ENCODE measurements around the gene CEACAM1. TPM values are rescaled to one million over a fixed set of nuclear protein-coding genes. Genes with fewer than 3 reads are reported as not detected.
"Not testable (repeated sequence)": the region's sequence is repeated elsewhere in the genome, so short reads cannot be mapped to it uniquely, and the experiment has no call there.

The CEACAM1 gene
- total RNA-seq, 1 experiment from 2014 or later: 2.0 TPM

DNA sequence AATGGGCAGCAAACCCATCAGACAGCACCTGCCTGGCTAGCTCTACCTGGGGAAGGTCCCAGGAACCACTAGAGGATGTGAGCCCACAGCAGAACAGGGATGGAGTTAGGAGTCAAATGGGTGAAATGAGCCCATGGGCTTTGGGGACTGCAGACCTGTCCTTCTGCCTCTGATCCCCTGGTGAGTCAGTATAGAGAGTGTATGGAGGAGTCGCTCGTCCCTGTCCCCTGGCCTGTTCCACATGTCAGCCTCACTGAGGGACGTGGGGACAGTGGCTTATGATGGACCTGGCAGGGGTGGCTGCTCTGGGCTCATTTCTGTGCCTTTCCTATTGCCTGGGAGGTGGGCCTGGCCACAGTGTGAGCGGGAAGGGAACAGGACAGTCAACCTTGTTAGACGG lies 4.0 kb downstream of the CEACAM1 start:
- H3K4me1 Mint-ChIP-seq: peaks cover 22% of the 10 kb centered on the region
- TF ChIP-seq NR1H2 (CRISPR knock-in tag; IDR thresholded peaks at IDR 0.05) (no peak), ZNF396 (CRISPR knock-in tag; IDR thresholded peaks at IDR 0.05; ENCODE audit: borderline replicate concordance) (no peak), ZNF317 (CRISPR knock-in tag; IDR thresholded peaks at IDR 0.05; ENCODE audit: borderline replicate concordance, low read depth) (no peak), ETV6 (CRISPR knock-in tag; IDR thresholded peaks at IDR 0.05) (no peak)
- TF ChIP-seq, protein P1, sequence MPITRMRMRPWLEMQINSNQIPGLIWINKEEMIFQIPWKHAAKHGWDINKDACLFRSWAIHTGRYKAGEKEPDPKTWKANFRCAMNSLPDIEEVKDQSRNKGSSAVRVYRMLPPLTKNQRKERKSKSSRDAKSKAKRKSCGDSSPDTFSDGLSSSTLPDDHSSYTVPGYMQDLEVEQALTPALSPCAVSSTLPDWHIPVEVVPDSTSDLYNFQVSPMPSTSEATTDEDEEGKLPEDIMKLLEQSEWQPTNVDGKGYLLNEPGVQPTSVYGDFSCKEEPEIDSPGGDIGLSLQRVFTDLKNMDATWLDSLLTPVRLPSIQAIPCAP (CRISPR knock-in tag; IDR thresholded peaks at IDR 0.05): no peak
- DNase-seq (ENCODE audit: low spot score): no peak
- no peaks in the 10 kb centered on the region for H3K9me3 Mint-ChIP-seq
- ChIA-PET POLR2A (no interaction called here), CTCF (interaction anchor here (0.5 to 1.9 kb wide), 3 partner anchors 13 to 104 kb away, joined by 3 to 7 read pairs (median 3); no protein-coding TSS in a partner anchor)
- no peaks in the 10 kb centered on the region for H3K36me3 Mint-ChIP-seq
- H3K4me3 Mint-ChIP-seq: no peak overlapping the region
- H3K27me3 Mint-ChIP-seq (ENCODE audit: low read depth): no peaks in the 10 kb centered on the region; the same call in 1 of the 2 replicates
- H3K27ac Mint-ChIP-seq: no peak overlapping the region
- ATAC-seq: no peak

DNA sequence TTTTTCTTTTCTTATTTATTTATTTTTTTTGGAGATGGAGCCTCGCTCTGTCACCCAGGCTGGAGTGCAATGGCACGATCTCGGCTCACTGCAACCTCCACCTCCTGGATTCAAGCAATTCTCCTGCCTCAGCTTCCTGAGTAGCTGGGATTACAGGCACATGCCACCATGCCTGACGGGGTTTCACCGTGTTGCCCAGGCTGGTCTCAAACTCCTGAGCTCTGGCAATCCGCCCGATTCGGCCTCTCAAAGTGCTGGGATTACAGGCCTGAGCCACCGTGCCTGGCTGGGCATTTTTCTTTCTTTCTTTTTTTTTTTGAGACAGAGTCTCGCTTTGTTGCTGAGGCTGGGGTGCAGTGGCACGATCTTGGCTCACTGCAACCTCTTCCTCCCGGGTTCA lies 6.0 kb downstream of the CEACAM1 start:
- H3K4me1 Mint-ChIP-seq; POLR2A ChIA-PET; H3K27me3 Mint-ChIP-seq (ENCODE audit: low read depth); H3K4me3 Mint-ChIP-seq; H3K36me3 Mint-ChIP-seq; DNase-seq (ENCODE audit: low spot score); ATAC-seq; H3K9me3 Mint-ChIP-seq; H3K27ac Mint-ChIP-seq: not testable (repeated sequence)
- CTCF ChIA-PET: interaction anchor here (1.5 to 1.9 kb wide), 2 partner anchors 72 to 82 kb away, joined by 5 to 7 read pairs; no protein-coding TSS in a partner anchor

DNA sequence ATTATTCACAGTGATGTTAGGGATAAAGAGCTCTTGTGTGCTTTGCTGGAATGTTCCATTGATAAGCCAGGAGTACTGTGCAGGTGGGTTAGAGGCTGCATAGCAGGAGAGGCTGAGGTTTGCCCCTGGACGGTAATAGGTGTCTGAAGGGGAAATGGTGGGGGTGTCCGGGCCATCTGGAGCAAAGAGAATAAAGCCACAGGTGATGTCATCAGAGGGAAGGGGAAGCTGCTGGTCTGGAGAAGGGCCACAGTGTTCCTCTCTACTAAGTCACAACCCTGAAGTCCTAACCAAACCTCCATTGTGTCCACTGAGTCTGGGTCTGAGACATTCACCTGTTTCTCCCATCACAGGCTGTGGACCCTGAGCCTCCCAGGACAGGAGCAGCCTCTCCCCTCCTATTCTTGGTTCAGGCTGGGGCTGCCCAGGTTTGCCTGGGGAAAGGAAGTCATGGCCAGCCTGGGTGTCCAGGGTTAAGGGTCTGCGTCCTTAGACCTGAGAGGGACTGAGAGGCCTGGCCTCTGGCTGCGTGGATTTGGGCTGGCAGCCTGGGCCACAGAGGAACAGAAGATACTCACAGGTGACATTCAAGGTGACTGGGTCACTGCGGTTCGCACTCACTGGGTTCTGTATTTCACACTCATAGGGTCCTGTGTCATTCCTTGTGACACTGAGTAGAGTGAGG lies 6.8 kb downstream of the CEACAM1 start:
- ChIA-PET CTCF (interaction anchor here (1.1 to 2.2 kb wide), 2 partner anchors 8 to 83 kb away, joined by 7 to 9 read pairs; no protein-coding TSS in a partner anchor), POLR2A (no interaction called here)
- Mint-ChIP-seq H3K4me3 (no peak overlapping the region), H3K9me3 (peaks cover 7% of the 10 kb centered on the region; the same call in 1 of the 2 replicates), H3K4me1 (peaks cover 5% of the 10 kb centered on the region), H3K36me3 (no peaks in the 10 kb centered on the region), H3K27ac (peak overlapping the region; percentile 7; the same call in 1 of the 2 replicates), H3K27me3 (ENCODE audit: low read depth) (no peaks in the 10 kb centered on the region)
- ATAC-seq (no peak), DNase-seq (ENCODE audit: low spot score) (no peak)
- TF ChIP-seq, protein P2, sequence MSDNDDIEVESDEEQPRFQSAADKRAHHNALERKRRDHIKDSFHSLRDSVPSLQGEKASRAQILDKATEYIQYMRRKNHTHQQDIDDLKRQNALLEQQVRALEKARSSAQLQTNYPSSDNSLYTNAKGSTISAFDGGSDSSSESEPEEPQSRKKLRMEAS (CRISPR knock-in tag; IDR thresholded peaks at IDR 0.05): no peak
- TF ChIP-seq, protein P3, sequence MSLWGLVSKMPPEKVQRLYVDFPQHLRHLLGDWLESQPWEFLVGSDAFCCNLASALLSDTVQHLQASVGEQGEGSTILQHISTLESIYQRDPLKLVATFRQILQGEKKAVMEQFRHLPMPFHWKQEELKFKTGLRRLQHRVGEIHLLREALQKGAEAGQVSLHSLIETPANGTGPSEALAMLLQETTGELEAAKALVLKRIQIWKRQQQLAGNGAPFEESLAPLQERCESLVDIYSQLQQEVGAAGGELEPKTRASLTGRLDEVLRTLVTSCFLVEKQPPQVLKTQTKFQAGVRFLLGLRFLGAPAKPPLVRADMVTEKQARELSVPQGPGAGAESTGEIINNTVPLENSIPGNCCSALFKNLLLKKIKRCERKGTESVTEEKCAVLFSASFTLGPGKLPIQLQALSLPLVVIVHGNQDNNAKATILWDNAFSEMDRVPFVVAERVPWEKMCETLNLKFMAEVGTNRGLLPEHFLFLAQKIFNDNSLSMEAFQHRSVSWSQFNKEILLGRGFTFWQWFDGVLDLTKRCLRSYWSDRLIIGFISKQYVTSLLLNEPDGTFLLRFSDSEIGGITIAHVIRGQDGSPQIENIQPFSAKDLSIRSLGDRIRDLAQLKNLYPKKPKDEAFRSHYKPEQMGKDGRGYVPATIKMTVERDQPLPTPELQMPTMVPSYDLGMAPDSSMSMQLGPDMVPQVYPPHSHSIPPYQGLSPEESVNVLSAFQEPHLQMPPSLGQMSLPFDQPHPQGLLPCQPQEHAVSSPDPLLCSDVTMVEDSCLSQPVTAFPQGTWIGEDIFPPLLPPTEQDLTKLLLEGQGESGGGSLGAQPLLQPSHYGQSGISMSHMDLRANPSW (CRISPR knock-in tag; conservative IDR thresholded peaks at IDR 0.05; ENCODE audit: low read depth): no peak
- TF ChIP-seq FOXJ3 (CRISPR knock-in tag; IDR thresholded peaks at IDR 0.05; ENCODE audit: borderline replicate concordance) (no peak), SMAD4 (CRISPR knock-in tag; IDR thresholded peaks at IDR 0.05) (no peak), NFATC4 (CRISPR knock-in tag; IDR thresholded peaks at IDR 0.05) (no peak), HMGA2 (CRISPR knock-in tag; IDR thresholded peaks at IDR 0.05) (no peak), ETV6 (CRISPR knock-in tag; IDR thresholded peaks at IDR 0.05) (no peak), IRF2 (CRISPR knock-in tag; IDR thresholded peaks at IDR 0.05; ENCODE audit: borderline replicate concordance, low read depth) (no peak), ZNF263 (CRISPR knock-in tag; IDR thresholded peaks at IDR 0.05; ENCODE audit: low read depth) (no peak)
- TF ChIP-seq, protein P4, sequence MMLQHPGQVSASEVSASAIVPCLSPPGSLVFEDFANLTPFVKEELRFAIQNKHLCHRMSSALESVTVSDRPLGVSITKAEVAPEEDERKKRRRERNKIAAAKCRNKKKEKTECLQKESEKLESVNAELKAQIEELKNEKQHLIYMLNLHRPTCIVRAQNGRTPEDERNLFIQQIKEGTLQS (CRISPR knock-in tag; conservative IDR thresholded peaks at IDR 0.05): no peak
- TF ChIP-seq, protein P5, sequence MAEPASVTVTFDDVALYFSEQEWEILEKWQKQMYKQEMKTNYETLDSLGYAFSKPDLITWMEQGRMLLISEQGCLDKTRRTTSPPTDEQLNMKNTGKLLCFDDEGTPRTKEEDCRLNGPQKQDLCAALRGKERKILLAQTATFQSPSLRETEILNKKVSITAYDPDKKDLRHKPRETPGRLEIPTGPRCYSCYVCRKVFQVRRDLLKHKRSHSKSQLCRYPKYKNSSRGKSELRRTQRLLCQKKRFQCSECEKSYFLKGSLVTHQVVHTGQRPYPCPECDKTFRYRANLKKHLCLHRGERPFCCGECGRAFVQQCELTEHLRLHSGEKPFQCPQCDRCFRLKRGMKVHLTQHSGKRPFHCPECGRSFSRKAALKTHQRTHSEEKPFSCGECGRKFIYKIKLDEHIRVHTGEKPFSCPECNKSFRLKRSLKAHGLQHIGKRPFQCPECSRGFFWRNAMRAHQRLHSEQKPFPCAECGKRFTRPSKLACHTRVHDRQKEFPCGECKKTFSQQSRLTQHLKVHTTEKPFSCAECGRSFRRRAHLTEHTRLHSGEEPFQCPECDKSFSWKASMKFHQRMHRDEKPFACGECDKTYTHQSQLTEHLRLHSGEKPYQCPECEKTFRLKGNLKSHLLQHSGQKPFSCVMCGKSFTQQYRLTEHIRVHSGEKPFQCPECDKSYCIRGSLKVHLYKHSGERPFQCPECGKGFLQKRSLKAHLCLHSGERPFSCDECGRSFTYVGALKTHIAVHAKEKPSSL (CRISPR knock-in tag; conservative IDR thresholded peaks at IDR 0.05): no peak
- TF ChIP-seq, protein P6, sequence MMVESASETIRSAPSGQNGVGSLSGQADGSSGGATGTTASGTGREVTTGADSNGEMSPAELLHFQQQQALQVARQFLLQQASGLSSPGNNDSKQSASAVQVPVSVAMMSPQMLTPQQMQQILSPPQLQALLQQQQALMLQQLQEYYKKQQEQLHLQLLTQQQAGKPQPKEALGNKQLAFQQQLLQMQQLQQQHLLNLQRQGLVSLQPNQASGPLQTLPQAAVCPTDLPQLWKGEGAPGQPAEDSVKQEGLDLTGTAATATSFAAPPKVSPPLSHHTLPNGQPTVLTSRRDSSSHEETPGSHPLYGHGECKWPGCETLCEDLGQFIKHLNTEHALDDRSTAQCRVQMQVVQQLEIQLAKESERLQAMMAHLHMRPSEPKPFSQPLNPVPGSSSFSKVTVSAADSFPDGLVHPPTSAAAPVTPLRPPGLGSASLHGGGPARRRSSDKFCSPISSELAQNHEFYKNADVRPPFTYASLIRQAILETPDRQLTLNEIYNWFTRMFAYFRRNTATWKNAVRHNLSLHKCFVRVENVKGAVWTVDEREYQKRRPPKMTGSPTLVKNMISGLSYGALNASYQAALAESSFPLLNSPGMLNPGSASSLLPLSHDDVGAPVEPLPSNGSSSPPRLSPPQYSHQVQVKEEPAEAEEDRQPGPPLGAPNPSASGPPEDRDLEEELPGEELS (CRISPR knock-in tag; IDR thresholded peaks at IDR 0.05): no peak
- TF ChIP-seq, protein P7, sequence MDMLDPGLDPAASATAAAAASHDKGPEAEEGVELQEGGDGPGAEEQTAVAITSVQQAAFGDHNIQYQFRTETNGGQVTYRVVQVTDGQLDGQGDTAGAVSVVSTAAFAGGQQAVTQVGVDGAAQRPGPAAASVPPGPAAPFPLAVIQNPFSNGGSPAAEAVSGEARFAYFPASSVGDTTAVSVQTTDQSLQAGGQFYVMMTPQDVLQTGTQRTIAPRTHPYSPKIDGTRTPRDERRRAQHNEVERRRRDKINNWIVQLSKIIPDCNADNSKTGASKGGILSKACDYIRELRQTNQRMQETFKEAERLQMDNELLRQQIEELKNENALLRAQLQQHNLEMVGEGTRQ (CRISPR knock-in tag; IDR thresholded peaks at IDR 0.05): no peak
- TF ChIP-seq, protein P8, sequence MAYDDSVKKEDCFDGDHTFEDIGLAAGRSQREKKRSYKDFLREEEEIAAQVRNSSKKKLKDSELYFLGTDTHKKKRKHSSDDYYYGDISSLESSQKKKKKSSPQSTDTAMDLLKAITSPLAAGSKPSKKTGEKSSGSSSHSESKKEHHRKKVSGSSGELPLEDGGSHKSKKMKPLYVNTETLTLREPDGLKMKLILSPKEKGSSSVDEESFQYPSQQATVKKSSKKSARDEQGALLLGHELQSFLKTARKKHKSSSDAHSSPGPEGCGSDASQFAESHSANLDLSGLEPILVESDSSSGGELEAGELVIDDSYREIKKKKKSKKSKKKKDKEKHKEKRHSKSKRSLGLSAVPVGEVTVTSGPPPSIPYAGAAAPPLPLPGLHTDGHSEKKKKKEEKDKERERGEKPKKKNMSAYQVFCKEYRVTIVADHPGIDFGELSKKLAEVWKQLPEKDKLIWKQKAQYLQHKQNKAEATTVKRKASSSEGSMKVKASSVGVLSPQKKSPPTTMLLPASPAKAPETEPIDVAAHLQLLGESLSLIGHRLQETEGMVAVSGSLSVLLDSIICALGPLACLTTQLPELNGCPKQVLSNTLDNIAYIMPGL (CRISPR knock-in tag; IDR thresholded peaks at IDR 0.05): no peak

Measured in WTC11 (cell line).